Large intestine (tissue), 3 donors: ENCODE results near the gene CYP21A2. TPM values are rescaled to one million over a fixed set of nuclear protein-coding genes. Genes with fewer than 3 reads are reported as not detected.
"Not testable (repeated sequence)": the region's sequence is repeated elsewhere in the genome, so short reads cannot be mapped to it uniquely, and the experiment has no call there.

Source experiments
- DNase-seq, 2 donors: peaks; one replicate each; pipeline versions ENCODE4 v3.0.0 to v3.0.0-alpha.2; 2013
- H3K27ac ChIP-seq: one replicate; pipeline ENCODE4 v1.5.1; 2013; ENCODE audit warnings: low read length
- H3K27me3 ChIP-seq: 2 replicates; pipeline ENCODE4 v1.6.1; 2013; ENCODE audit warnings: low read length; ENCODE audit not compliant: control insufficient read depth, insufficient read depth
- H3K36me3 ChIP-seq: 2 replicates; pipeline ENCODE4 v1.6.1; 2013; ENCODE audit warnings: low read length; ENCODE audit not compliant: control insufficient read depth, insufficient read depth
- H3K4me1 ChIP-seq: one replicate; pipeline ENCODE4 v1.6.1; 2013; ENCODE audit warnings: low read length; ENCODE audit not compliant: control insufficient read depth, insufficient read depth
- H3K4me3 ChIP-seq: one replicate; pipeline ENCODE4 v1.5.1; 2013; ENCODE audit warnings: low read length
- H3K9me3 ChIP-seq: one replicate; pipeline ENCODE4 v1.6.1; 2013; ENCODE audit warnings: mild to moderate bottlenecking, low read depth, low read length, moderate library complexity; ENCODE audit not compliant: control insufficient read depth
- WGBS: methylation state at CpG from one replicate; pipeline ENCODE4 v1.1.5; 2013; ENCODE audit warnings: low lambda C conversion rate; ENCODE audit not compliant: insufficient coverage; 5-methylcytosine and 5-hydroxymethylcytosine counted together
- polyA plus RNA-seq: library from polyadenylated mRNA; unstranded; fragments of 120-200 nt; gene quantifications from one replicate; pipeline ENCODE4 v1.2.1, GENCODE V29; 2013

Gene CYP21A2
- polyA plus RNA-seq, 1 donor, result 1.5 TPM

GRCh38 chr6:32035283-32036013, 2.8 kb upstream of the CYP21A2 start:
- not testable (repeated sequence) for H3K27me3 ChIP-seq, H3K4me3 ChIP-seq, H3K27ac ChIP-seq, H3K9me3 ChIP-seq, H3K36me3 ChIP-seq, H3K4me1 ChIP-seq, DNase-seq
- whole genome bisulfite sequencing, result no CpG with 5 or more reads among the region's 16 CpGs

- not testable (repeated sequence) for H3K4me1 ChIP-seq, H3K27me3 ChIP-seq, H3K4me3 ChIP-seq, H3K36me3 ChIP-seq, DNase-seq, H3K27ac ChIP-seq, H3K9me3 ChIP-seq
- no CpG with 5 or more reads among the region's 5 CpGs for WGBS
These were observed 1.1 kb upstream of the CYP21A2 start for GRCh38 chr6:32037136-32037535.

GRCh38 chr6:32038878-32039277, 663 bp downstream of the CYP21A2 start:
- not testable (repeated sequence) for H3K9me3 ChIP-seq, H3K27ac ChIP-seq, H3K27me3 ChIP-seq, DNase-seq, H3K4me3 ChIP-seq, H3K4me1 ChIP-seq, H3K36me3 ChIP-seq
- WGBS, result no CpG with 5 or more reads among the region's 5 CpGs

- not testable (repeated sequence) for H3K4me3 ChIP-seq, DNase-seq
- no CpG with 5 or more reads among the region's 24 CpGs for WGBS
These were observed 1.4 kb downstream of the CYP21A2 start for GRCh38 chr6:32039321-32040274.

GRCh38 chr6:32040299-32041049, 2.3 kb downstream of the CYP21A2 start:
- not testable (repeated sequence) for H3K4me3 ChIP-seq, H3K27ac ChIP-seq, H3K9me3 ChIP-seq, H3K36me3 ChIP-seq, H3K27me3 ChIP-seq, H3K4me1 ChIP-seq, DNase-seq
- no CpG with 5 or more reads among the region's 43 CpGs for WGBS

More at GRCh38 chr6:32039321-32040274, 1.4 kb downstream of the CYP21A2 start:
- H3K9me3 ChIP-seq, H3K36me3 ChIP-seq, H3K27me3 ChIP-seq, H3K27ac ChIP-seq, H3K4me1 ChIP-seq: not testable (repeated sequence)

GRCh38 chr6:32041050-32041321, 2.8 kb downstream of the CYP21A2 start:
- not testable (repeated sequence) for H3K9me3 ChIP-seq, DNase-seq, H3K27ac ChIP-seq, H3K36me3 ChIP-seq, H3K27me3 ChIP-seq, H3K4me1 ChIP-seq, H3K4me3 ChIP-seq
- no CpG with 5 or more reads among the region's 13 CpGs for WGBS

- DNase-seq, H3K9me3 ChIP-seq, H3K36me3 ChIP-seq, H3K27me3 ChIP-seq, H3K27ac ChIP-seq, H3K4me3 ChIP-seq, H3K4me1 ChIP-seq: not testable (repeated sequence)
- no CpG with 5 or more reads among the region's 10 CpGs for WGBS
These were observed 3.2 kb downstream of the CYP21A2 start for GRCh38 chr6:32041385-32041784.

GRCh38 chr6:32042276-32042675, 4.1 kb downstream of the CYP21A2 start:
- DNase-seq, H3K36me3 ChIP-seq: not testable (repeated sequence)
- WGBS, result no CpG with 5 or more reads among the region's 15 CpGs

GRCh38 chr6:32043589-32044380, 5.6 kb downstream of the CYP21A2 start:
- H3K36me3 ChIP-seq, H3K4me3 ChIP-seq, DNase-seq, H3K9me3 ChIP-seq, H3K27me3 ChIP-seq, H3K27ac ChIP-seq: not testable (repeated sequence)
- H3K4me1 ChIP-seq, result peaks cover 22% of the 10 kb centered on the region
- 70% methylated on average over 2 of the region's 31 CpGs for WGBS

More at GRCh38 chr6:32042276-32042675, 4.1 kb downstream of the CYP21A2 start:
- H3K4me1 ChIP-seq, result peaks cover 10% of the 10 kb centered on the region
- H3K27me3 ChIP-seq, H3K27ac ChIP-seq, H3K4me3 ChIP-seq, H3K9me3 ChIP-seq: not testable (repeated sequence)

GRCh38 chr6:32044916-32045315, 6.7 kb downstream of the CYP21A2 start:
- not testable (repeated sequence) for H3K36me3 ChIP-seq, H3K4me3 ChIP-seq, DNase-seq, H3K27ac ChIP-seq, H3K9me3 ChIP-seq, H3K27me3 ChIP-seq
- WGBS, result no CpG with 5 or more reads among the region's 18 CpGs
- peaks cover 22% of the 10 kb centered on the region for H3K4me1 ChIP-seq
